ENCODE results near the gene ZNF253.
A peak's percentile ranks its signal among the peaks of the same experiment; 100 is the strongest.
"Not testable (repeated sequence)": the region's sequence is repeated elsewhere in the genome, so short reads cannot be mapped to it uniquely, and the experiment has no call there.

The ZNF253 gene

GRCh38 chr19:19865750-19866610 lies at the start of gene ZNF253:
Gene ZNF253, plus strand, starts transcription at chr19:19865882. Its CDS starts 115 bp downstream, at chr19:19865997.
- DNase-seq: peak; percentile 92

DNA sequence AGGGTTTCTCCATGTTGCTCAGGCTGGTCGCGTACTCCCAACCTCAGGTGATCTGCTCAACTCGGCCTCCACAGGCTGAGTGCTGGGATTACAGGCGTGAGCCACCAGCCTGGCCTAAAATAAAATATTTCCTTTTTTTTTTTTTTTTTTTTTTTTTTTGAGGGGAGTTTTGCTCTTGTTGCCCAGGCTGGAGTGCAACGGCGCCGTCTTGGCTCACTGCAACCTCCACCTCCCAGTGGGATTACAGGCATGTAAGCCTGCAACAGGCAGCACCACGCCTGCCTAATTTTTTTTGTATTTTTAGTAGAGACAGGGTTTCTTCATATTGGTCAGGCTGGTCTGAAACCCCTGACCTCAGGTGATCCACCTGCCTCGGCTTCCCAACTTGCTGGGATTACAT lies 49.0 kb upstream of the ZNF253 start:
- no peak for DNase-seq

DNA sequence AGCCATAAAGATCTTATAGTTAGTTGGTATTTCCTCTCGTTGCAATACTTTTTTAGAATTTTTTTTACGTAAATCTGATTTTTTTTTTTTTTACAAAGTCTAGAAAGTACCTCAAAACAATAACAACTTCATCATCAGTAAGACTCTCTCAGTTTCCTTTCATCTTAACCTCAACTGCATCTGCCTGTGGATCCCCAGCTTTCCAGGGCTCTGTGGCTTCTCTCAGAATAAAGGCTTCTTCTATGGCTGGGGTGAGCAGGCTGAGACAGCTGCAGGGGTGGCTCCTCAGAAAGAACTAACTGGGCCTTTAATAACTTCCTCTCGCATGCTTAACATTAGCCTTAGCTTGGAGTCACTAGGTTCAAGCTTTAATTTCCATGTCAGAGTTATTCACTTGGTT lies 48.3 kb upstream of the ZNF253 start:
- peak; percentile 40 for DNase-seq

GRCh38 chr19:19820774-19821320 lies 44.8 kb upstream of the ZNF253 start:
- DNase-seq: no peak

GRCh38 chr19:19821366-19821951 lies 44.2 kb upstream of the ZNF253 start, which contains the start of gene ZNF506:
Gene ZNF506, minus strand, starts transcription at chr19:19821750. Its CDS starts 147 bp downstream, at chr19:19821603.
- DNase-seq: peak; percentile 93

- peak; percentile 34 for DNase-seq
Observed at GRCh38 chr19:19821976-19822375, 43.7 kb upstream of the ZNF253 start.

GRCh38 chr19:19823916-19824315 lies 41.8 kb upstream of the ZNF253 start:
- DNase-seq: no peak

GRCh38 chr19:19826875-19827274 lies 38.8 kb upstream of the ZNF253 start:
- DNase-seq: no peak

DNA sequence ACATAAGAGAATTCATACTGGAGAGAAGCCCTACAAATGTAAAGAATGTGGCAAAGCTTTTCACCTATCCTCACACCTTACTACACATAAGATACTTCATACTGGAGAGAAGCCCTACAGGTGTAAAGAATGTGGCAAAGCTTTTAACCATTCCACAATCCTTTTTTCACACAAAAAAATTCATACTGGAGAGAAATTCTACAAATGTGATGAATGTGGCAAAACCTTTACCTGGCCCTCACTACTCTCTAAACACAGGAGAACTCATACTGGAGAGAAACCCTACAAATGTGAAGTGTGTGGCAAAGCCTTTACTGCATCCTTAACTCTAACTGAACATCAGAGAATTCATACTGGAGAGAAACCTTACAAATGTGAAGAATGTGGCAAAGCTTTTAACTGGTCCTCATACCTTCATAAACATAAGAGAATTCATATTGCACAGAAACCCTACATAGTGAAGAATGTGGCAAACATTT lies 30.1 kb upstream of the ZNF253 start:
- DNase-seq: no peak

- DNase-seq: no peak
Observed at GRCh38 chr19:19847781-19848180, 17.9 kb upstream of the ZNF253 start.

DNA sequence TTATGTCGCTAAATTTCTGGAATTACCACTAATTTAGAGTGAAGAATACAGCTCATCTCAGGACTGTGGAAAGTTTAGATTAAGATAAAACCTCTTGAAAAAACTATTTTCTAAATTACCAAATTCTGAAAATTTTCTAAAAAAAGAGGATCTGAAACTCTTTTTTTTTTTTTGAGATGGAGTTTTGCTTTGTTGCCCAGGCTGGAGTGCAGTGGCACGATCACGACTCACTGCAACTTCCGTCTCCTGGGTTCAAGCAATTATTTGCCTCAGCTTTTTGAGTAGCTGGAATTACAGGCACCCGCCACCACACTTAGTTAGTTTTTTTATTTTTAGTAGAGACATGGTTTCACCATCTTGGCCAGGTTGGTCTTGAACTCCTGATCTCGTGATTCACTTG lies 16.6 kb upstream of the ZNF253 start:
- DNase-seq: no peak

DNA sequence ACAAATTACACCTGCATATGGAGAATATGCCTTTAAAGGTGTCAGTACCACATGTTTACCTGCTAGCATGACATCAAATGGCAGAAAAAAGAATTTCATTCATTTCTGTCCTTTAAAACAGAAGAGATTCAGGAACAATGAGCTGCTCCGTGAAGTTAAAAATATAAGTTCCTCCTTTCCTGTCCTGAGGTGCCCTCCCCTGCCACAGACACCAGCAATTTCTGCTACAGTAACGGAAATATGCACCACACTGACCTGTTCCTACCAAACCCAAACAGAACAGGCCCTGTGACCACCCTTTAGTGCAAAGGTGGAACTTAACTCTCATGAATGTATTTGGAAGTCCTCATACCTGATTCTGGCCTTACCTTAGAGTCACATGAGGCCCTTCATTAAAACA lies 13.9 kb upstream of the ZNF253 start:
- DNase-seq: not testable (repeated sequence)

DNA sequence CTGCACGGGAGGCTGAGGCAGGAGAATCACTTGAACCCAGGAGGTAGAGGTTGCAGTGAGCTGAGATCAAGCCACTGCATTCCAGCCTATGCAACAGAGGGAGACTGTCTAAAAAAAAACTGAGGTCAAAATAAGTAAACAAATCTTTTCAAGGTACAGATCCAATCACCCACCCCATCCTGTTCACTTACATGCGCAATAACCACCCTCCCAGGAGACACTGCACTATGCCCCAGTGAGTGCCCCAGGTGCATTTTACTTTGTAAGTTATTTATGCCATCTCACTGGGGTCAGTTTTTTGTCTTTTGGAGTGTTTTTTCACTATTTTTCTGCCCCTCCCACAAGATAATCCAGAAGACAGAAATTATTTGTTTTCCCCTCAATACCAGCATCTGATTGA lies 6.9 kb upstream of the ZNF253 start:
- no peak for DNase-seq

- peak; percentile 53 for DNase-seq
Observed at GRCh38 chr19:19860756-19861390, 4.8 kb upstream of the ZNF253 start.

GRCh38 chr19:19866611-19867248 lies 1.0 kb downstream of the ZNF253 start:
- peak; percentile 58 for DNase-seq

GRCh38 chr19:19870086-19870485 lies 4.4 kb downstream of the ZNF253 start:
- DNase-seq: not testable (repeated sequence)

- no peak for DNase-seq
Observed at GRCh38 chr19:19871932-19872331, 6.2 kb downstream of the ZNF253 start.

- no peak for DNase-seq
Observed at GRCh38 chr19:19873381-19873780, 7.7 kb downstream of the ZNF253 start.

- no peak for DNase-seq
Observed at GRCh38 chr19:19877724-19878123, 12.0 kb downstream of the ZNF253 start.

- DNase-seq: no peak
Observed at GRCh38 chr19:19884583-19884982, 18.9 kb downstream of the ZNF253 start.

DNA sequence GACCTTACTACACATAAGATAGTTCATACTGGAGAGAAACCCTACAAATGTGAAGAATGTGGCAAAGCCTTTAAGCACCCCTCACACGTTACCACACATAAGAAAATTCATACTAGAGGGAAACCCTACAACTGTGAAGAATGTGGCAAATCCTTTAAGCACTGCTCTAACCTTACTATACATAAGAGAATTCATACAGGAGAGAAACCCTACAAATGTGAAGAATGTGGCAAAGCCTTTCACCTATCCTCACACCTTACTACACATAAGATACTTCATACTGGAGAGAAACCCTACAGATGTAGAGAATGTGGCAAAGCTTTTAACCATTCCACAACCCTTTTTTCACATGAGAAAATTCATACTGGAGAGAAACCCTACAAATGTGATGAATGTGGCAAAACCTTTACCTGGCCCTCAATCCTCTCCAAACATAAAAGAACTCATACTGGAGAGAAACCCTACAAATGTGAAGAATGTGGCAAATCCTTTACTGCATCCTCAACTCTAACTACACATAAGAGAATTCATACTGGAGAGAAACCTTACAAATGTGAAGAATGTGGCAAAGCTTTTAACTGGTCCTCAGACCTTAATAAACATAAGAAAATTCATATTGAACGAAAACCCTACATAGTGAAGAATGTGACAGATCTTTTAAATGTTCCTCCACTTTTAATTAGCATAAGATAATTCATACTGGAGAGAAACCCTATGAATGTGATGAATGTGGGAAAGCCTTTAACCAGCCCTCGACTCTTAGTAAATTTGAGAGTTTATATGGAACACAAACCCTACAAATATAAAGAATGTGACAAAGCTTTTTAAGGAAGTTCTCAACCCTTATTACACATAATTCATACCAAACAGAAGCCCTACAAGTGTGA lies 26.6 kb downstream of the ZNF253 start:
- not testable (repeated sequence) for DNase-seq

Data from activated CD4-positive, CD25-positive, alpha-beta regulatory T cell treated with anti-CD3 and anti-CD28 coated beads, Interleukin-2, amount 50 U/mL, for 72 hours (primary cell).